Endothelial cell (in vitro differentiated cells): Measurements from ENCODE around the gene ZNF655. TPM values are rescaled to one million over a fixed set of nuclear protein-coding genes. Genes with fewer than 3 reads are reported as not detected.
A peak's percentile ranks its signal among the peaks of the same experiment; 100 is the strongest.
"Not testable (repeated sequence)": the region's sequence is repeated elsewhere in the genome, so short reads cannot be mapped to it uniquely, and the experiment has no call there.

Experiments
- DNase-seq: peaks from one replicate; pipeline ENCODE4 v3.0.0; 2021; ENCODE audit warnings: low spot score
- H3K27ac Mint-ChIP-seq: one replicate; pipeline ENCODE4 v1.8.0; 2021; ENCODE audit warnings: mixed read lengths, inconsistent platforms; ENCODE audit not compliant: unreplicated experiment
- H3K27me3 Mint-ChIP-seq: one replicate; pipeline ENCODE4 v1.8.0; 2021; ENCODE audit warnings: mild to moderate bottlenecking, moderate library complexity, mixed read lengths, inconsistent platforms; ENCODE audit not compliant: unreplicated experiment
- H3K36me3 Mint-ChIP-seq: one replicate; pipeline ENCODE4 v1.8.0; 2021; ENCODE audit warnings: mild to moderate bottlenecking, low read depth, mixed read lengths, inconsistent platforms; ENCODE audit not compliant: unreplicated experiment
- H3K4me1 Mint-ChIP-seq: one replicate; pipeline ENCODE4 v1.8.0; 2021; ENCODE audit warnings: mild to moderate bottlenecking, mixed read lengths, inconsistent platforms; ENCODE audit not compliant: unreplicated experiment
- H3K4me3 Mint-ChIP-seq: one replicate; pipeline ENCODE4 v1.8.0; 2021; ENCODE audit warnings: mild to moderate bottlenecking, mixed read lengths, inconsistent platforms; ENCODE audit not compliant: unreplicated experiment
- H3K9me3 Mint-ChIP-seq: one replicate; pipeline ENCODE4 v1.8.0; 2021; ENCODE audit warnings: mixed read lengths, inconsistent platforms; ENCODE audit not compliant: unreplicated experiment
- total RNA-seq: library from RNA; stranded (reverse); fragmentation: NEBNext Ultra II Directional; extraction: Animal tissue kit (Norgen Biotek cat#: 25700); gene quantifications from one replicate; pipeline ENCODE4 v1.2.1, GENCODE V29; 2021; ENCODE audit not compliant: unreplicated experiment
- TF ChIP-seq, protein P1 (sequence below): fragments of 200-600 bp; sonication (generic); IDR thresholded peaks from one replicate; pipeline ENCODE4 v1.5.0; 2021; ENCODE audit warnings: antibody characterized with exemption; ENCODE audit not compliant: unreplicated experiment

Gene ZNF655
- total RNA-seq, 1 donor from 2014 or later: 36.3 TPM

DNA sequence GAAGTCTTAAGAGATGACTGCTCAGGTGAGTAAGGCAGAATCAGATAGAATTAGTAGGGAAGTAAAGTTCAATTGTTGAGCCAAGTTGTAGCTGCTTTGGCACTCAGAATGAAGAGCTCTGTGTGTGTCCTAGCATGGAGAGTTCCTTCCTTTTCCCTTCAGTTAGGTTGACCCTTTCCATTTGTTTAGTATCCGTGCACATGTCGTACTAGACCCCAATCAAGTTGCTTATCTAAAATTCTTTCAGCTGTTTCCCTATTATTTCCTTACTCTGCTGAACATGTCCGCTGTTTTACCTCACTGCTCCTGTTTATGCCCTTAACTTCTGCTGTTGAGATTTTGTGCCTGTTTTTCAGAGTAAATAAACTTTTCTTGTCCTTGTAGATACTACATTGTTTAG lies 13.3 kb downstream of the ZNF655 start:
- TF ChIP-seq, protein P1, sequence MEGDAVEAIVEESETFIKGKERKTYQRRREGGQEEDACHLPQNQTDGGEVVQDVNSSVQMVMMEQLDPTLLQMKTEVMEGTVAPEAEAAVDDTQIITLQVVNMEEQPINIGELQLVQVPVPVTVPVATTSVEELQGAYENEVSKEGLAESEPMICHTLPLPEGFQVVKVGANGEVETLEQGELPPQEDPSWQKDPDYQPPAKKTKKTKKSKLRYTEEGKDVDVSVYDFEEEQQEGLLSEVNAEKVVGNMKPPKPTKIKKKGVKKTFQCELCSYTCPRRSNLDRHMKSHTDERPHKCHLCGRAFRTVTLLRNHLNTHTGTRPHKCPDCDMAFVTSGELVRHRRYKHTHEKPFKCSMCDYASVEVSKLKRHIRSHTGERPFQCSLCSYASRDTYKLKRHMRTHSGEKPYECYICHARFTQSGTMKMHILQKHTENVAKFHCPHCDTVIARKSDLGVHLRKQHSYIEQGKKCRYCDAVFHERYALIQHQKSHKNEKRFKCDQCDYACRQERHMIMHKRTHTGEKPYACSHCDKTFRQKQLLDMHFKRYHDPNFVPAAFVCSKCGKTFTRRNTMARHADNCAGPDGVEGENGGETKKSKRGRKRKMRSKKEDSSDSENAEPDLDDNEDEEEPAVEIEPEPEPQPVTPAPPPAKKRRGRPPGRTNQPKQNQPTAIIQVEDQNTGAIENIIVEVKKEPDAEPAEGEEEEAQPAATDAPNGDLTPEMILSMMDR: no peak
- DNase-seq: no peak
- H3K36me3 Mint-ChIP-seq: peaks cover 9% of the 10 kb centered on the region
- no peaks in the 10 kb centered on the region for H3K4me1 Mint-ChIP-seq
- H3K4me3 Mint-ChIP-seq: no peak overlapping the region
- H3K9me3 Mint-ChIP-seq: no peaks in the 10 kb centered on the region
- no peak overlapping the region for H3K27ac Mint-ChIP-seq
- no peaks in the 10 kb centered on the region for H3K27me3 Mint-ChIP-seq

DNA sequence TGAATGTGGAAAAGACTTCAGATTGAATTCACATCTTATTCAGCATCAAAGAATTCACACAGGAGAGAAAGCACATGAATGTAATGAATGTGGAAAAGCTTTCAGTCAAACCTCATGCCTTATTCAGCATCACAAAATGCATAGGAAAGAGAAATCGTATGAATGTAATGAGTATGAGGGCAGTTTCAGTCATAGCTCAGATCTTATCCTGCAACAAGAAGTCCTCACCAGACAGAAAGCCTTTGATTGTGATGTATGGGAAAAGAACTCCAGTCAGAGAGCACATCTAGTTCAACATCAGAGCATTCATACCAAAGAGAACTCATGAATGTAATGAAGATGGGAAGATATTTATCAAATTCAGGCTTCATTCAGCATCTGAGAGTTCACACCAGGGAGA lies 14.8 kb downstream of the ZNF655 start:
- Mint-ChIP-seq H3K9me3 (no peaks in the 10 kb centered on the region), H3K36me3 (peaks cover 9% of the 10 kb centered on the region), H3K27ac (no peak overlapping the region), H3K4me3 (no peak overlapping the region), H3K27me3 (no peaks in the 10 kb centered on the region), H3K4me1 (no peaks in the 10 kb centered on the region)
- DNase-seq: no peak
- TF ChIP-seq, protein P1: no peak

DNA sequence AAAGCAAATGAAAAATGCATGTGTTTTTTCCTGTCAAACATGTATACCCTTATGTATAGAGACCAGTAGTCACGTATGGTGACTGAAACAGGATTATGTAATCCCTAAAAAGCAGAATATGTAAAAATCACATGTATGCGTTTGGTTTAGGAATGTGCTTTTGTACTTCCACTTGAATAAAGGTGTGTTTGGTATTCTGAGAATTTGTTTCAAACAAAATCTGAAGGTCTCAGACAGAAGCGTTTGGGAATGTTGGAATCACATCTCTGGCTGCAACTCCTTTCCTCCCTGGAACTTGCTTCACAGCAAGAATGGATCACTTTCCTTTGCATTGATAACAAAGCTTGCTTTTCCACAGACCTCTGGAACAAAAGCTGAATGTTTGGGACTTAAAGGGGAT lies 17.8 kb downstream of the ZNF655 start:
- H3K4me3 Mint-ChIP-seq: no peak overlapping the region
- TF ChIP-seq, protein P1: no peak
- H3K4me1 Mint-ChIP-seq: peaks cover 8% of the 10 kb centered on the region
- no peaks in the 10 kb centered on the region for H3K27me3 Mint-ChIP-seq
- H3K27ac Mint-ChIP-seq: no peak overlapping the region
- peaks cover 5% of the 10 kb centered on the region for H3K36me3 Mint-ChIP-seq
- DNase-seq: no peak
- H3K9me3 Mint-ChIP-seq: no peaks in the 10 kb centered on the region

DNA sequence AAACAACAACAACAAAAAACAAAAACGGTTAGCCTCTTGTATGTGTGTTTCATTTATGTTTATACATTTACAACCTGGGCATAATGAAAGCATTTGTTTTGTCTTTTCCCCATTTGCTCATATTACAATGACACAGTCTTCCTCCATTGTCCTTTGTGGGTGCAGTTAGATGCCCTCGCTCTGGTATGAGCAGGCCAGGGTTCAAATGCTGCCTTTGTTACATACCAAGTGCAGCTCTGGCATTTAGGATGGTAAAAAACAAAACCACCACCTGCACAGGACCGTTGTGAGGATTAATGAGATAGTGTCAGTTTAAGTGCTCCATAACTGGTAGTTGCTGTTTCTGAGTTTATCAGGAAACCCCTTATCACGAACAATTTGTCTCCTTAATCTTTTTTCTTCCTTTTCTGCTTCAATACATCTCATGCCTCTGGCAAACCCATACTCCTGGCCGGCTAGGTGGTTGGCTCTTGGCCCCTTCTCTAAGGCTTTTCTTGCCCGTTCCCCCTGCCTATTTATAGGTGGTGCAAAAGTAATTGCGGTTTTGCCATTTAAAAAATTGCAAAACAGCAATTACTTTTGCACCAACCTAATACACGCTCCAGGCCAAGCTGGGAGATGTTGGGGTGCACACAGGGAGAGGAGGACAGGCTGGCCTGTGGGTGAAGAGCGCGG lies 21.0 kb downstream of the ZNF655 start:
- DNase-seq: no peak
- no peak overlapping the region for H3K4me3 Mint-ChIP-seq
- H3K27ac Mint-ChIP-seq: no peak overlapping the region
- peaks cover 8% of the 10 kb centered on the region for H3K4me1 Mint-ChIP-seq
- TF ChIP-seq, protein P1: no peak
- H3K36me3 Mint-ChIP-seq: no peaks in the 10 kb centered on the region
- H3K27me3 Mint-ChIP-seq: no peaks in the 10 kb centered on the region
- H3K9me3 Mint-ChIP-seq: no peaks in the 10 kb centered on the region

DNA sequence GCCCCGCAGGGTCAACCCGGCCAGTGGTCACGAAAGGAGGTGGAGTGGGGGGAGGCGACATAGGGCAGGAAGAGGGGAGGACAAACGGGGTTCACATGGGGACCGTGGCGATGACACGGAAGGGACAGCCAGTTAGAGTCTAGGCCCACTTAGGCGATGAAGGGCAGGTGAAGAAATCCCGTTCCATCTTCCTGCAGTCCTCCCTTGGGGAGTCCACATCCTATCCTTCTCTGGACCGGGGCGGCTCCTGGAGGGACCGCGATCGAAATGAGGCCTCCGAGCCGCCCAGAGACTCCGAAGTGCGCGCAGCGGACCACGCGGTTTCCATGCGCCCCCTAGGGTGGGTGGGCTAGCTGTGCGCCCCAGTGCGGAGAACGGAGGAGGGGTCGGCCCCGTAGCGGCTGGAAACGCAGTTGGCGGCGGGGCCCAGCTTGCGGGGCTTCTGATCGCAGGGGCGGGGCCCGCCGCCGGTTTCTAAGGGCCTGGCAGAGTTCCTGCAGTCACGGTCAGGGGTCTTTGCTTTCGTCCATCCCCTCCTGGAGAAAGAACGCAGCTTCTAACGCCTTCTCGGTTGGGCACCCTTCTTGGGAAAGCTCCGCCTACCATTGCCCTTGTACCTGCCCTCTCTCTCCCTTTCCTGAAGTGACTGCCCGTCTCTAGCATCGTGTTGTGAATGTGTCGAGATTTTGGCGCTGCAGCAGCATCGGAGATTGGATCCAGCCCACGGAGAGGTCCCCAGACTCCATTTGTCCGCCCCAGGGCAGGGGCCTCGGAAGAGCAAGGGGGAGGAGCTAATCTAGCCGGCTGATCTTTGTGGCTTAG lies 21.7 kb downstream of the ZNF655 start:
- Mint-ChIP-seq H3K36me3 (no peaks in the 10 kb centered on the region), H3K4me1 (peaks cover 8% of the 10 kb centered on the region), H3K27me3 (peaks cover 4% of the 10 kb centered on the region), H3K4me3 (peak overlapping the region; percentile 95), H3K27ac (no peak overlapping the region), H3K9me3 (no peaks in the 10 kb centered on the region)
- DNase-seq: peak; percentile 79
- TF ChIP-seq, protein P1: peak; percentile 65

DNA sequence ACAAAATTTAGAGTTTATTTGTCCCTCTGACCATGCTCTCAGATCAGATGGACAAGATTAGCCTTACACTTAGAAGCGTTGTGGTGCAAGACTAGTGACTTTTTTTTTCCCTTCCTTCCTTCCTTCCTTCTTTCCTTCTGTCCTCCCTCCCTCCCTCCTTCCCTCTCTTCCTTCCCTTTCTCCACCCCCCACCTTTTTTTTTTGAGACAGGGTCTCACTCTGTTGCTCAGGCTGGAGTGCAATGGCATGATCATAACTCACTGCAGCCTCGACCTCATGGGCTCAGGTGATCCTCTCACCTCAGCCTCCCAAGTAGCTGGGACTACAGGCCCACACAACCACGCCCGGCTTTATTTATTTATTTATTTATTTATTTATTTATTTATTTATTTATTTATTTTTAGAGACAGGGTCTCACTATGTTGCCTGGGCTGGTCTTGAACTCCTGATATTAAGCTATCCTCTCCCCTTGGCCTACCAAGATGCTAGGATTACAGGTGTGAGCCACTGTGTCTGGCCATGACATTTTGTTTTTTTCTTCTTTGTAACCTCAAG lies 22.4 kb downstream of the ZNF655 start:
- H3K9me3 Mint-ChIP-seq, DNase-seq, H3K27ac Mint-ChIP-seq, H3K36me3 Mint-ChIP-seq, H3K27me3 Mint-ChIP-seq, H3K4me1 Mint-ChIP-seq: not testable (repeated sequence)
- H3K4me3 Mint-ChIP-seq: peak overlapping the region; percentile 95
